Islet precursor cell (in vitro differentiated cells): ENCODE measurements around the gene SEC31A.
"Not testable (repeated sequence)": the region's sequence is repeated elsewhere in the genome, so short reads cannot be mapped to it uniquely, and the experiment has no call there.

ENCODE experiments used
- DNase-seq: peaks from one replicate; pipeline ENCODE4 v3.0.0-alpha.2; 2018

Gene SEC31A

DNA sequence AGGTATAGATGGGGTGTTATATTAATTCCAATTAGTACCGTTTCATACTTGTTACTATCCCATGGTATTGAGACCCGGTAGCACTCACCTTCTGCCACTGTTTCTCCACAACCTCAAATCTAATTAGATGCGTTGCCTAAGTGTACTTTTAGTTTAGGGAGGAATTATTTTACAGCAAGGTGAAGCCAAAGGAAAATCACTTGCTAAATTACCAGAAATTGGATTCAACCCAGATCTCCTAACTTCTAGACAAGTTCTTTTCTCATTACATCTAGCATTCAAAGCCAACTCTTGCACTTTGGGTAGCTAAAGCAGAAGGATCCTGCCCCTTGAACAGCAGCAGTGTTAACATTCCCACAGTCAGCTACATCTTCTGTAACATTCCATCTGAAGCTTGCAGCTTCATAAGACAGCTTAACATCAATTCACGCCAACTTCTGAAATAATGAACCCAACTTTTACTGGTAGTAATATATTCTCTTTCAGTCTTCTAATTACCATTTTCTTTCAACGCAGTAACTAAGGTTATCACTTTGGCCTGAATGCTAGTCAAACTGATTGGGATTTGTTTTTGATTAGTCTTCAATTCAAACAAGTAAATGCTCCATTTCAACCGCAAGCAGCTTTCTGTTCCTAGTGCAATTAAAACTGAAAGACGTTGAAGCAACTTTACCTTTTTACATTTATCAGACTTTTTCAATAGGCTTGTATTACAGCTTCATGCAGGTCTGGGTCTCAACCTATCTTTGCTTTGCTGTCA is 934 bp upstream of the SEC31A start:
- DNase-seq, result no peak

DNA sequence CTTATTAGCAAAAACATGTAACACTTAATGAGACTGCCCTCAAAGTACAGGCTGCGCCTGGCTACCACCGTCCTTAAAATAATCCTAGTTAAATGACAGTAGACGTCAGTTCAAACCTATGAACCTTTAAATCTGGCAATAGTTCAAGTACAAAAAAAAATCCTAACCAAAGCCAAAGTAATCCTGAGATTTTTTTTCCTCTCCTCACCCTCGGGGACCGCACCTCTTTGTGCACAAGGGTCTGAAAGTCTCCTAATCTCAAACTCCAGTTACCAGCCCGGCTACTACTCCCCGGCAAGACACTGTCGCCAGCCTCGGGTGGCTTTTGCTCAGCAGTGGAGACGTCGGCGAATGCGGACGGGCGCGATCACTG is 439 bp downstream of the SEC31A start:
- DNase-seq, result no peak

DNA sequence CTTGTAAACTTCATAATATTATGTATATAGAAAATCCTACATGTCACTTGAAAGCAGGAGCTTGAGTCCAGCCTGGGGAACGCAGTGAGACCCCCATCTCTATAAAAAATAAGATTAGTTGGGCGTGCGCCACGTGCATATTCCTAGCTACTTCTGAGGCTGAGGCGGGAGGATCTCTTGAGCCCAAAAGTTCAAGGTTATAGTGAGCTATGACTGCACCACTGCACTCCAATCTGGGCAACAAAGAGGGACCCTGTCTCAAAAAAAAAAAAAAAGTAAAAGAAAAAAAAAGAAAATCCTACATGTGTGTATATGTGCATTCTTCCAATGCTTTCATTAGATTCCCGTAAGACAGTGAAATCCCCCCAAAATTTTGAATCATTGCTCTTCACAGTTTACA is 1.7 kb downstream of the SEC31A start:
- no peak for DNase-seq

DNA sequence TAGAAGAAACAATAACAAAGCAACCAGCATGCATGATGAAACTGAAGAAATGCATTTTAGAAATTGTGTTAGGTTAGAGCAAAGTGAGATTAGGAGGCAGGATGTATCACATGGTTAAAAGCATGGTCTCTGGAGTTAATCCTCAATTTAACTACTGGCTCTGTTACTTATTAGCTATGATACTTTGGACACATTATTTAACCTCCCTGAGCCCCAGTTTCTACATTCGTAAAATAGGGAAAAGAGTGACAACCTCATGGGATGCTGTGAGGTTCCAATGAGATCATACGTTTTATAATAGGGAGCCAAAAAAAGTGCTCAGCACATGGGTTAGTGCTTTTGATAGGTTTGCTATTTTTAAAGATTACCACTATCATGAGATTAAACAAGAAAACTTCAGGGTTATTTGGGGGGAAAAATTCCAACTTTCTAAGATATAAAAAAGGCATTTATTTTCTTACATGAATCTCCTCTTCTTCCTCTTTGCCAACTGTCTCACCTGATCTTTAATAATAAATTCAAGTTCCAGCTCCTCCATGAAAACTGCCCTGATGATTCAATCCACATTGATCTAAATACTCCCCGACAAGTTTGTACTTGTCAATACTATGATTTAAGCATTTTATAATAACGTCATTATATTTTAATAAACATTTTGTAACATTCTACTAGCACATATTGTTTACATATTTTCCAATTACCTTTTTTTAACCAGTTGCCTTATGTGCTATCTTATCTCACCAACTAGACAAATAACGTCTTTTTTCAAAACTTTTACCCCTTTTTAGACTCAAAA is 4.6 kb downstream of the SEC31A start:
- no peak for DNase-seq

DNA sequence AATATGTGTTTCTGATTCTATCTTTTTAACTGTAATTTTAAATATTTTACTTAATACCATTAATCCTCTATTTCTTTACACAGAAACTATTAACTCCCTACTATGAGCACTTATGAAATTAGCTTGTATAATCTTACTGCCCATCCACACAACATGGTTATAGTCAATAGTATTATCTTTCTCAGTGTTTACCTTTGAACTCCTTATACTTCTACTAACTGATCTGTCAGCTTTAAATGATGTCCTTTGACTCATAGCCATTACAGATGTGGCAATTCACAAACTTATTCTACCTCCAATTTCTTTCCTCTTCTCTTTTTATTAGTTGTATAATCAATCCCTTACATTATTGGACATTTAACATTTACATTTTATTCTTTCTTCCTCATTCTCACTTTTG is 5.5 kb downstream of the SEC31A start:
- DNase-seq, result no peak

DNA sequence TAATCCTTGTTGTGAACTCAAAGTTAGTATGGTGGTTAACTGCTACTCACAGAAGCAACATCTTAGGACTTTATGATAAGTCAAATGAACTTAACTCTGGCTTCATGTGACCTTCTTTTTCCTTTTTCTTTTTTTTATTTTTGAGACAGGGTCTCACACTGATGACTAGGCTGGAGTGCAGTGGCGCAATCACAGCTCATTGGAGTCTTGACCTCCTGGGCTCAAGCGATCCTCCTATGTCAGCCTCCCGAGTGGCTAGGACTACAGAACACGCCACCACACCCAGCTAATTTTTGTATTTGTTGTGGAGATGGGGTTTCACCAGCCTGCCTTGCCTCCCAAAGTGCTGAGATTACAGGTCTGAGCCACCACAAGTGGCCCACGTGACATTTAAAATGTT is 22.4 kb downstream of the SEC31A start:
- DNase-seq, result no peak

DNA sequence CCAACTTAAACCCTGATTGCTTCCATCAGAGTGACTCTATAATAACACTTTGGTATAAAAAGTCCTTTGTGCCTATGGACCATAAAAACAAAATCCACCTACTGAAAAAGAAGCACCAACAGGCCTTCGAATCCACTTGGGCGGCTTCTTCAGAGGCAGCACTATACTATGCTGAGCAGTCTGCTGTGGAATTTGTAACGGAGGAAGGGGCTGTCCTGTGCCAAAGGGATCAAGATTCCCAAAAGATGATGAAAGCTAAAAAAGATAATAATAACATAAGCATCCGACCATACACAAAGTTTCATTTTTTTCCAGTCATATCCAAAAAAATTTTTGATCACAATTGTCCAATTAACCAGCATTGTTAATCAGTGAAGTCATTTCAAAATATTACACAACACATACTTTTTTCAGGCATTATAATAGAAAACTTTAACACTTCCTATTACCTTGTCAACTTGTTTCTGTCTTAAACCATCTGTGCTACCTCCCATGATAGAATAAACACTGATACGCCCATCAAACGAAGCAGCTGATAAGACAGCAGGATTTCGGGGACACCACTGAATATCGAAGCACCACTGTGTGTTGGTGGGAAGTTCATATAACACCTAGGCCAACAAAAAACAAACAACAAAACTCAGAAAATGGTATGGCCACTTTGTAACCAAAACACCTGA is 24.1 kb downstream of the SEC31A start:
- DNase-seq, result no peak

DNA sequence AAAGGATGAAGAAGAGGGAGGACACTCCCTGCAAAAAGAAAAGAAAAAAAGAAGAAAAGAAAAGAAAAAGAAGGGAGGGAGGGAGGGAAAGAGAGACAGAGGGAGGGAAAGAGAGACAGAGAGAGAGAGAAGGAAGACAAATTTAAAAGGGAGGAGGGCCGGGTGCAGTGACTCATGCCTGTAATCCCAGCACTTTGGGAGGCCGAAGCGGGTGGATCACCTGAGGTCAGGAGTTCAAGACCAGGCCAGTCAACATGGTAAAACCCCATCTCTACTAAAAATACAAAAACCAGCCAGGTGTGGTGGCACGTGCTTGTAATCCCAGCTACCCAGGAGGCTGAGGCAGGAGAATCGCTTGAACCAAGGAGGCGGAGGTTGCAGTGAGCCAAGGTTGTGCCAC is 24.9 kb downstream of the SEC31A start:
- DNase-seq, result not testable (repeated sequence)

DNA sequence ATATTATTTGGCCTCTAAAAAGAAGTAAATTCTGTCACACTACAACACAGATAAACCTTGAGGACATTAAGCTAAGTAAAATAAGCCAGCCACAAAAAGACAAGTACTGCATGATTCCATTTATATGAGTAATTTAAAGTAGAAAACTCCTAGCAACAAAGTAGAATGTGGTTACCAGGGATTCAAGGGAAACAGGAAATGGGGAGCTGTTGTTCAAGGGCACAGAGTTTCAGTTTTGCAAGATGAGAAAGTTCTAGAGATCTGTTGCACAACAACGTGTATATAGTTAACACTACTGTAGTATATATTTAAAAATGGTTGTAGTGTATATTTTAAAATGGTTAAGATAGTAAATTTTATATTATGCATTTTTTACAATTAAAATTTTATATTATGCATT is 25.4 kb downstream of the SEC31A start:
- DNase-seq, result no peak

DNA sequence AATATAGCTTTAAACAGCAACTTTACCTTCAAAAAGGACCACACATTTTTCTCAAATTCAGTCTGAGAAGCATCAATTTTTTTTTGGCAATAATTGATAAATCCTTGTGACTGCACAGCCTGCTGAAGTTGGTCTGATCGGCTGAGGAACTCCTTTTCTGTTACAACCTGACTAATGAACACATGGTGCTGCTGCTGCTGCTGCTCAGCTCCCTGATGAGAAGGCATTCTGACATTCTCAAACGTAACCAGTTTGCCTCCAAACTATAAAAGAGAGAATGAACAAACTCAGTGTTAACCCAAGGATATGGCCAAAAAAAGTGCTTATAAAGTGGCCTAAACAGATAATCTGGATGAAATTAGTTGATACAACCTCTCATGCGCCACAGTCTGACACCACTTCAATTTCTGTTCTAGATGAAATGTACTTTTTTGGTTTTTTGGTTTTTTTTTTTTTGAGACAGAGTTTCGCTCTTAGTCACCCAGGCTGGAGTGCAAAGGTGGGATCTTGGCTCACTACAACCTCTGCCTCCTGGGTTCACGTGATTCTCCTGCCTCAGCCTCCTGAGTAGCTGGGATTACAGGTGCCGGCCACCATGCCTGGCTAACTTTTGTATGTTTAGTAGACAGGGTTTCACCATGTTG is 26.5 kb downstream of the SEC31A start:
- no peak for DNase-seq

DNA sequence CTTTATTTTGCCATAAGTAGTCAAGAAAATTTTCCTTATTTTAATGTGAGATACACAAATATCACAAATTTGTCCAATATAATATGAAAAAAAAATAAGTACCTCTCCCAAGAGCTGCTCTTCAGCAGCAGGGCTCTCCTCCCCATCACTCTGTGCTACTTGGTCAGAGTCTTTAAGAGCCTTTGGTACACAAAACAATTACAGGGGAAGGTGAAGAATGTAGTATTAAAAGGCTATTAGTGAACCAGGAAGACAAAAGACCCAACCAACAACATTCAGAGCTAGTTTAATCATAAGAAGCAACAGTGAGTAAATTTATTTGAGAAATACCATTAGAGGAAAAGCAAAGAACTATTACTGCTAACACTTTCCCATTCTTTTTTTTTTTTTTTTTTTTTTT is 29.4 kb downstream of the SEC31A start:
- DNase-seq, result no peak

DNA sequence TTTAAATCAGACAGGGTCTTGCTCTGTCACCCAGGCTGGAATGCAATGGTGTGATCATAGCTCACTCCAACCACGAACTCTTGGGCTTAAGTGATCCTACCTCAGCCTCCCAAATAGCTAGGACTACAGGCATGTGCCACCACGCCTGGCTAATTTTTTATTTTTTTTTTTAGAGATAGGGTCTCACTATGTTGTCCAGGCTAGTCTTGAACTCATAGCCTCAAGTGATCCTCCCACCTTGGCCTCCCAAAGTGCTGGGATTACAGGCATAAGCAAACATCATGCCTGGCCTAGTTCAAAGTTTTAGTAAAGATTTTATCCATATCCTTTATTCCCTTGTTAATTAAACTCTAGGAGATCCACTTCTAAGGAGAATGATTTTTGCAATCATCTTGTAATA is 30.5 kb downstream of the SEC31A start:
- DNase-seq, result not testable (repeated sequence)

DNA sequence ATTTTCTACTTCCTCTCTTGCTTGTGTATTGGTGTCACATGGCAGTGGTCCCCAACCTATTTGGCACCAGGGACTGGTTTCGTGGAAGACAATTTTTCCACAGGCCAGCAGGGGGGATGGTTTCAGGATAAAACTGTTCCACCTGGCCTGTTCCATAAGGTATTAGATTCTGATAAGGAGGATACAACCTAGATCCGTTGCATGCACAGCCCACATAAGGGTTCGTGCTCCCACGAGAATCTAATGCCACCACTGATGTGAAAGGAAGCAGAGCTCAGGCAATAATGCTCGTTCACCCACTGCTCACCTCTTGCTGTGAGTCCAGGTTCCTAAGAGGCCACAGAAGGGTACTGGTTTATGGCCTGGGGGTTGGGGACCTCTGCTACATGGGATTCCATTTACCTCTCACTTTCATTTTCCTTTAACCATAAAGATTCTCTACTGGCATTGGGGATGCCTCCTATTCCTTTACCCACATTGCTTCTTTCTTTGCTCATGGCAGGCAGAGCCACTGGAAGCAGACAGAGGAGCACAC is 38.1 kb downstream of the SEC31A start:
- DNase-seq, result no peak

DNA sequence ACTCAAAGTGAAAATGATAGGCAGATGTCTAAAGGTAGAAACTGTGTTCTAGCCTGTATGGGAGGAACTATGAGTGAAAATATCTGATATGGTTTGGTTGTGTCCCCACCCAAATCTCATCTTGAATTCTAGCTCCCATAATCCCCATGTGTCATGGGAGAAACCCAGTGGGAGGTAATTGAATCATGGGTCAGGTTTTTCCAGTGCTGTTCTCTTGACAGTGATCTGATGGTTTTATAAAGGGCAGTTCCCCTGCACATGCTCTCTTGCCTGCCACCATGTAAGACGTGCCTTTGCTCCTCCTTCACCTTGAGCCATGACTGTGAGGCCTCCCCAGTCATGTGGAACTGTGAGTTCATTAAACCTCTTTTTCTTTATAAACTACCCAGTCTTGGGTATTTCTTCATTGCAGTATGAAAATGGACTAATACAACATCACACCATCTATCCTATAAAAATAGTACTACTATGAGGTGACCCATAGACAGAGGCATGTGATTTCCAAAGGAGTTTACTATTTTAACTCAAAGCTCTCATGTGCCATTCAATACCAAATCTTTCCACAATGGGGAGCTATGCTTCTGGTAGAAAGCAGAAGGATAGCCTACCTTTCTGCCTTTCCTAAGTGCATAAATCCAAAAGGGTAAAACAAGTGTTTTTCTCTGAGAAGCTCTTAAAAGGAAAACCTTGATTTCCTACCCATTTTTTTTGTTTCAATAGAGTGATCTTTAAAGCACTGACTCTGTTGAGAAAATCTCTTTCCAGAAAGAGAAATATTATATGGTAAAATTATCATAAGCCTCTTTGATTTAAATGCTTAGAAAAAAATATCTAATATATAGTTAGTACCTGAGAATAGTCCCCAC is 38.8 kb downstream of the SEC31A start:
- no peak for DNase-seq

DNA sequence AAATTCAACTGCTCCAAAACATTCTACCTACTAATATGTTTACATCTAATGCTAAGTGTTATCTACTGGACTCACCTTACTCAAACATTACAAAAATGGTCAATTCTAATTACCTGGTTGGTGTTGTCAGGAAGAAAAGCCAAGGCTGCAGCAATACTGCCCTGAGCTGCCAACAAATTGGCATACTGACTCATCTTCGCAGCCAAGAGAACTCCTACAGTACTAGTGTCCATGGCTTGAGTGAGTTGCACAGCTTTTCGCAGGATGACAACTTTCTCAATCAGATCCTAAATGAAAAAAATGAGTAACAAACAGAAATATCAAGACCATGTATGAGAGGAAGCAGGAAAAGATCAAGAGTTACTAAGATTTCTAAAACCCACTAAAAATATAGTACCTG is 39.6 kb downstream of the SEC31A start:
- DNase-seq, result no peak

DNA sequence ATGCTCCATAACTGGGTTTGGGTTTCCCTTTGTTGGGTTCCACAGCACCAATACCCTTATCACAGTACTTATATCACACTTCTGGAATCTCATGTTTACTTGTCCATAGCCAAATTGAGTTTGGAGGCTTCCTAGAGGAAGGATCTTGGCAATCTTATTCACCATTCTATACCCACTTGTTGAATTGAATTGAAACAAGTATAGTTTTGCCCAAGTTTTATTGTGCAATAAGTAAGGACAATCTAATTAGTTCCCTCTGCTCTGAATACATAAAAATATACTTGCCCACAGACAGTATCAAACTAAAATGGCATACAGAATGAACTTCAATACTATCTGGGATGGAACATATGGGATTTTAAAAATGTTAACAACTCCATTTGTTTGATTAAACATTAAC is 40.3 kb downstream of the SEC31A start:
- no peak for DNase-seq

DNA sequence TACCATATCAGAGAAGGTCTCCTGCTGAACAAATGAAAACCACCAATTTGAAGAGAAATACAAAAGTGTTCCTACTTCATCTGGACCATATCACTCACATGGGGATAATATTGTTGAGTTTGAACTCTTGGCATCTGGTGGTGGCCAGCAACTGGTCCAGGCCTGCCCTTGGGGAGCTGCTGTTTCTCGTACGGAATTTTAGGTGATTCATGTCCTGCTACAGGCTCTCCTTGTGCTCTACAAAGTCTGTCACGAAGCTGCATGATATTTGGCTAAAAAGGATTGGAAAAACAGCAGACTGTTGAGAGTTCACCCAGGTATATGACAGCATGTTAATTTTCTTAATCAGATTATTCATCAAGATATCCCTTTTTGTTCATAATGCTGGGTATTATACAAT is 42.2 kb downstream of the SEC31A start:
- DNase-seq, result no peak

DNA sequence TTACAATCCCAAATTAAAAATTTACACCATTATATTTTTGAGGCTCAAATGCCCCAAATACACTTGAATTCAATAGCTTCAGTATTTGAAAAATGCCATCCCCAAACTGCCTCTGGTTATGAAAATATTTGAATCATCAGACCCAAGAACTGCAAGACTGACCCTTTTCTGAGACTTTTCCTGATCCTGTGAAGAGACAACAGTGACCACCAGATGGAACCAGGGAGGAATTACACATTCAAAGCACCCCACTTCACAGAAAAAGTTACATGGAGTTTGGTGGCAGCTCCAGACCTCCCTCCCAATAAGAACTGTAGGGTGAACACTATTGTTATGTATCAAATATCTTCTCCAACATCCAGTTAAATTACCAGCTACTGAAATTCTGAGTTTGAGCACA is 48.4 kb downstream of the SEC31A start:
- DNase-seq, result no peak

DNA sequence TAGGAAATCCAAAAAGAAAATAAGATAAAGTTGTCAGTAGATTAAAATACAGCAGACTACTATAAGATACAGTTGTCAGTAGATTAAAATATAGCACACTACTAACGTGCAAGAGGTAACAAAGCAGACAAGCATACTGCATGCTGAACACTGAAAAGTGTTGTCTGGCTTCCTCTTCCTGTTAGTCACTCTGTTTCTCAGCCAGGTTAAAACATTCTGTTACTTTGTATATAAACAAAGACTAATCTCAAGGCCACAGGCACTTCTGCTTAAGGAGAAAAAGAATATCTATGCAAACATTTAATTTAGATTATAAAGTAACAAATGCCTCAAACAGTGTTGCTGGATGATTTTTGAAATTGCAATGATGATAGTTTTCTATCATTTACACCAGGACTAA is 51.3 kb downstream of the SEC31A start:
- no peak for DNase-seq

DNA sequence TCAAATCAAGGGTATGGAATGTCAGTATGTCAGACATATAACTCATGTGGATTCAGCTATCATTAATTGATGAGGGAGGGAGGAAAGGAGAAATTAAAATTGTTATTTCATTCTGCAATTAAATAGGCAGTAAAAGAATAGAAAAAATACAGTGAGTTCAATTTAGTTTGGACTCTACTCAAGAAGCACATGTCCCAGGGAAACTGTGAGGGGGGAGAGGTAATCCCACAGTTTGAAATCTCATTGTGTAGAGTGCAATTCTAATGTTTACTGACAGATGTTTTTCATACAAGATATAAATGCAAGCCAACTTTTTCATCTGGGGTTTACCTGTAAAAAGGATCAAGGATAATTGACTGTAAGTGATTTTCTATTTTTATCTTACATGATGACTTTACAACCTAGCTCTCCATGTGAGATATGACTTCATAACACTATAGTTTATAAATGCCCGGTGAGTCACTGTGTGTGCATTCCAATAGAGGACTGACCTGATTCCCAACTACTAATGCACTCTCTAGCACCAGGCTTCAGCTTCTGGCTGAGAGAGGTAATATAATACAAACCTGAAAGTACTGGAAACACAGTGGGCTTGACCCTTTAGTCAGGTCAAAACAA is 57.1 kb downstream of the SEC31A start:
- no peak for DNase-seq

DNA sequence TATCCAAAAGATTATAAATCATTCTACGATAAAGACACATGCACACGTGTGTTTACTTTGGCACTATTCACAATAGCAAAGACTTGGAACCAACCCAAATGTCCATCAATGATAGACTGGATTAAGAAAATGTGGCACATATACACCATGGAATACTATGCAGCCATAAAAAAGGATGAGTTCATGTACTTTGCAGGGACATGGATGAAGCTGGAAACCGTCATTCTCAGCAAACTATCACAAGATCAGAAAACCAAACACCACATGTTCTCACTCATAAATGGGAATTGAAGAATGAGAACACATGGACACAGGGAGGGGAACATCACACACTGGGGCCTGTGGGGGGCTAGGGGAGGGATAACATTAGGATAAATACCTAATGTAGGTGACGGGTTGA is 57.9 kb downstream of the SEC31A start:
- DNase-seq, result not testable (repeated sequence)

DNA sequence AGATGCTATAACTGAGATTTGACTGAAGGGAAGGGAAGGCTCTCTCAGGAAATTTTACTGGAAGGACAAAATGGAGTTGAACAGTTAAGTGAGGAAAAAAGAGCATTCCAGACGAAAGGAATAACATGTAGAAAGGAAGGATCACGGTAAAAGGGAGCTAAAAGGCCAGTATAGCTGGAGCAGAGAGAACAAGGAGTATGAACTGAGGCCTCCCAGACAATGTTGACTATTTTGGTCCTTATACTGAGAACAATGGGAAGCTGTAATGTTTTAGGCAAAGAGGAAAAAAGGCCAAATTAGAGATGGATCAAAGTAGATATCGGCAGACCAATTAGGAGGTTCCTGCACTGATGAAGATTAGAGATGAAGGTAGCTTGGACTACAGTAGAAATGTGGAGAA is 65.5 kb downstream of the SEC31A start:
- no peak for DNase-seq
